GM12875 (cell line): ENCODE measurements around the gene ELMOD3.

Experiments
- H3K4me3 ChIP-seq: one replicate; pipeline ENCODE4 v1.5.1; 2011; ENCODE audit warnings: low read depth, low read length, control low read depth
- TF ChIP-seq, protein P1 (sequence below): IDR thresholded peaks from 2 replicates; pipeline ENCODE4 v1.5.1; 2011; ENCODE audit warnings: low read depth, mild to moderate bottlenecking, control low read depth, inconsistent platforms, low read length, moderate library complexity, borderline replicate concordance; ENCODE audit not compliant: insufficient read depth

Gene ELMOD3

DNA sequence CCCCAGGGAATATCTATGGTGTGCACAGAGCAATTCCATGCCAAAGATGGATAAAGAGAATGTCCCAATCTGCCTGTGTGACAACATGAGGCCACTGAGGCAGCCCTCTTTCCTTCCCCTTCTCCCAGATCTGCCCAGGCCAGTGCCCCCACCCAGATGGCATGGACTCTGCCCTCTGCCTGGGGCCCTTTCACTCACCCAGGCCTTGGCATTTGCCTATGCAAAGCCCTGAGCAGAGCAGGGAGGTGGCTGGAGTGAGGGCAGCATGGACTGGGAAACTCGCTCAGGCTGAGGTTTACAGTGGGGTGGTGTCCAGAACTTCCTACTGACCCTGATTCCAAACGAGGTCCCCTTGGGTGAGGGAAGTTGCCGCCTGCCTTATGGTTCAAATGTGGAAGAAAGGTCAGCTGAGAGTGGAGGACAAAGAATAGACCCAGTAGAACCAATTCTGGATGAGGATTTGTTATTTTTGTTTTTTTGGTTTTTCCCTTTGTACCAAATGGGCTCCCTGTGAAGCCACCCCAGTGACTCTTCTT lies 72.8 kb downstream of the ELMOD3 start:
- H3K4me3 ChIP-seq, result no peak overlapping the region
- TF ChIP-seq, protein P1, sequence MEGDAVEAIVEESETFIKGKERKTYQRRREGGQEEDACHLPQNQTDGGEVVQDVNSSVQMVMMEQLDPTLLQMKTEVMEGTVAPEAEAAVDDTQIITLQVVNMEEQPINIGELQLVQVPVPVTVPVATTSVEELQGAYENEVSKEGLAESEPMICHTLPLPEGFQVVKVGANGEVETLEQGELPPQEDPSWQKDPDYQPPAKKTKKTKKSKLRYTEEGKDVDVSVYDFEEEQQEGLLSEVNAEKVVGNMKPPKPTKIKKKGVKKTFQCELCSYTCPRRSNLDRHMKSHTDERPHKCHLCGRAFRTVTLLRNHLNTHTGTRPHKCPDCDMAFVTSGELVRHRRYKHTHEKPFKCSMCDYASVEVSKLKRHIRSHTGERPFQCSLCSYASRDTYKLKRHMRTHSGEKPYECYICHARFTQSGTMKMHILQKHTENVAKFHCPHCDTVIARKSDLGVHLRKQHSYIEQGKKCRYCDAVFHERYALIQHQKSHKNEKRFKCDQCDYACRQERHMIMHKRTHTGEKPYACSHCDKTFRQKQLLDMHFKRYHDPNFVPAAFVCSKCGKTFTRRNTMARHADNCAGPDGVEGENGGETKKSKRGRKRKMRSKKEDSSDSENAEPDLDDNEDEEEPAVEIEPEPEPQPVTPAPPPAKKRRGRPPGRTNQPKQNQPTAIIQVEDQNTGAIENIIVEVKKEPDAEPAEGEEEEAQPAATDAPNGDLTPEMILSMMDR, result no peak

DNA sequence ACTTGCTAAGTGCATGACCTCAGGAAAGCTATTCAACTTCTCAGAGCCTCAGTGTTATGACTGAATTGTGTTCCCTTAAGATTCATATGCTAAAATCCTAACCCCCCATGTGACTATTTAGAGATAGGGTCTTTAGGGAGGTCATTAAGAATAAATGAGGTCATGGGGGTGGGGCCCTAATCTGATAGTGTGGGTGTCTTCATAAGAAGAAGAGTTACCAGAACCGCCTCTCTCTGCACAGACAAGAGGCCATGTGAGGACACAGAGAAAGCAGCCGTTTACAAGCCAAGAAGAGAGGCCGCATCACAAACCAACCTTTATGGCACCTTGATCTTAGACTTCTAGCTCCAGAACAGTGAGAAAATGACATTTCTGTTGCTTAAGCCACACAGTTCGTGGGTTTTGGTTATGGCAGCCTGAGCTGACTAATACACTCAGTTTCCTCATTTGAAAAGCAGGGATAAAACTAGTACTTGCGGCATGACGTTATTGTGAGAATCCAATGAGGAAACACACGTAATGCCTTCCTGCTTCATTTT lies 73.8 kb downstream of the ELMOD3 start:
- TF ChIP-seq, protein P1, result no peak
- no peak overlapping the region for H3K4me3 ChIP-seq

DNA sequence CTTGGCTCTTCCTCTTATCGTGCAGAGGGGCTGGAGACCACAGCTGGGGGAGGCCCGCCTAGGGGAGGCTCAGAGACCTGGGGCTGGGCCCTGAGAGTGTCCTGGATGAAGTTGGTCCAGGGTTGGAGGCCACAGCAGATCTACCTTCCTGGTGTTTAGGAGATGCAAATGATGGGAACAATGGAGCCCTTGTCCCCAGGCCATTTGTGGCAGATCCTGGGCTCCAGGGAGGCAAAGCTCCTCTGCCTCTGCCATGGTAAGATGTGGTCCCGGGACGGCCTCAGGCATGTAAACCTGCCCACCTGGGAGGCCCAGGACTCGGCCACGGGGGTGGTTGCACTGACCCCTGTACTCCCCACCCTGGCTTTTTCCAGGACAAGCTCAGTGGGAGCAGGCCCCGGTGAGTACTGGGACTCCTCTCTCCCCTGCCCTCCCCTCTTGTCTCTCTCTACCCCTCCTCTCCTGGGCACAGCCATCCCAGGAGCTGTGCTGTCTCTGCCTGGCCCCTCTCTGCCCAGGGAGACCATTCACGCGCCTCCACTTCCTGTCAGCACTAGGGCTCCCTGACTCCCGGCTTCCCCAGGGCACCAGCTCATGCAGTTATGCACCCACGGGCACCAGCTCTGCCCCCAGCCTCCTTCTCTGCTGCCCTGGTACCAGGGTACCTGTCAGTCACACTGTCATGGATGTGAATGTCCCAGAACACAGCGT lies 74.8 kb downstream of the ELMOD3 start:
- no peak overlapping the region for H3K4me3 ChIP-seq
- TF ChIP-seq, protein P1, result no peak

DNA sequence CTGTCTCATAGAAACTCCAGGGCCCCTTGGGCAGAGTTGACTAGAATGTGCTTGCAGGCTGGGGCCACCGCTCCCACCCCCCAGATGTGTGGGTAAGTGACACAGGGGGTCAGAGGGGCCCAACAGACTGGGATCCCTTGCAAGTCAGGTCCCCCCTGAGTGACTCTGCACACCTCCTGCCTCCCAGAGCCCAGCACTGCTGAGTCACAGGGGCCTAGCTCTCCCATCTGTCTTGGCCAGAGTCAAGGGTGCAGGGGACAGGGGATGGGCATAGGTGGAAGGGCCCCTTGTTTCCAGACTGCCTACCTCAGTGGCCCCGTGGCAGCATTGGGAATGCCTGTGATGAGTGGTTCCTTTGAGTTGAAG lies 75.3 kb downstream of the ELMOD3 start:
- H3K4me3 ChIP-seq, result no peak overlapping the region
- TF ChIP-seq, protein P1, result no peak

GRCh38 chr2:85430752-85431569 lies 76.4 kb downstream of the ELMOD3 start:
- H3K4me3 ChIP-seq, result no peak overlapping the region
- TF ChIP-seq, protein P1, result no peak

DNA sequence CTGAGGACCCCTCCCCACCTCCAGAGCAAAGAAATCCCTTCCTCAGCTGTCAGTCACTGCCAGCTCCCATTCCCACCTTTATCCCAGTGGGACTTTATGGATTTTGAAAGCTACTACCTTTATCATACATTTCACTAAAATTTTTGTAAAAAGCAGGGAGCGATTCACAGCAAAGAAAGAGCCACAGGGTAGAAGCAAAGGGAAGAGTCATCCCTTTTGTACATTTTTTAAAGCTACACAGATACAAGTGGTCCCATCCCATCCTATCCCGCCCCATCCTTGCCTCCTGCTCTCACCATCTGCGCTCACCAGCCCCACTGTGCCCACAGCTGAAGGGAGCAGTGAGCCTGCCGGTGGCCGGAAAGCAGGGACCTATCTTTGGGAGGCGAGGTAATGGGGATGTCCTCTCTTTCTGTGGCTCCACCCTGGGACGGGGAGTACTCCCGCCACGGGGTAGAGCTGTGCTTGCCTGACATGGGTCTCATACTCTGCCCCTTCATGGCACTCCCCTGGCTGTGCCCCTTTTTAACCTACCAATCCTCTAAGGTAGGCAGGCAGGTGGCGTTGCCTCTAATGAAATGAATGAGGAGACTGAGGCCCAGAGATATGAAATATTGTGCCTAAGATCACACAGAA lies 77.1 kb downstream of the ELMOD3 start:
- no peak overlapping the region for H3K4me3 ChIP-seq

More for the DNA sequence above, 77.1 kb downstream of the ELMOD3 start:
- TF ChIP-seq, protein P1, result no peak
